Keratinocyte (primary cell): ENCODE results near the gene DENND1A. TPM values are rescaled to one million over a fixed set of nuclear protein-coding genes. Genes with fewer than 3 reads are reported as not detected.

Experiments
- DNase-seq: peaks from one replicate; pipeline ENCODE4 v3.0.0-alpha.2; 2011; ENCODE audit warnings: low read depth, missing footprints, low spot score
- FAIRE-seq: peaks from 2 replicates; lab custom pipeline; 2011; peaks lifted over from hg19 to GRCh38; lab: Jason Lieb, UNC
- H2AFZ ChIP-seq: 2 replicates; pipeline ENCODE4 v1.6.0; 2012; ENCODE audit warnings: low read length, control low read depth, inconsistent platforms; ENCODE audit not compliant: control insufficient read depth
- H3K27ac ChIP-seq: 2 replicates; pipeline ENCODE4 v1.5.1; 2011; ENCODE audit warnings: low read length; ENCODE audit not compliant: control insufficient read depth, insufficient read depth
- H3K27me3 ChIP-seq: 3 replicates; pipeline ENCODE4 v1.6.0; 2011; ENCODE audit warnings: low read length; ENCODE audit not compliant: control insufficient read depth, insufficient read depth; ENCODE audit errors: extremely low read depth
- H3K36me3 ChIP-seq, 2 experiments: 2 replicates in 1 of 2; 3 replicates in 1 of 2; pipeline ENCODE4 v1.5.1; 2011; ENCODE audit warnings: low read length in 2 of 2, mild to moderate bottlenecking in 1 of 2; ENCODE audit not compliant: control insufficient read depth in 2 of 2, insufficient read depth in 2 of 2; ENCODE audit errors: extremely low read depth in 1 of 2
- H3K4me1 ChIP-seq: 3 replicates; pipeline ENCODE4 v1.5.1; 2011; ENCODE audit warnings: low read length; ENCODE audit not compliant: control insufficient read depth, insufficient read depth; ENCODE audit errors: extremely low read depth
- H3K4me2 ChIP-seq: 3 replicates; pipeline ENCODE4 v1.6.0; 2011; ENCODE audit warnings: low read depth, low read length; ENCODE audit not compliant: control insufficient read depth, insufficient read depth; ENCODE audit errors: extremely low read depth
- H3K4me3 ChIP-seq, 3 experiments: fragments of 200-600 bp in 1 of 3; sonication (generic) in 1 of 3; 2 replicates in 2 of 3; 3 replicates in 1 of 3; pipeline ENCODE4 v1.5.1; 2011 to 2016; ENCODE audit warnings: low read length in 3 of 3, mild to moderate bottlenecking in 3 of 3, control low read depth in 2 of 3, inconsistent platforms in 1 of 3, low read depth in 1 of 3, mixed read lengths in 1 of 3, mixed run types in 1 of 3, moderate library complexity in 1 of 3; ENCODE audit not compliant: control insufficient read depth in 2 of 3, insufficient read depth in 2 of 3; ENCODE audit errors: extremely low read depth in 1 of 3
- H3K79me2 ChIP-seq: 2 replicates; pipeline ENCODE4 v1.6.0; 2012; ENCODE audit warnings: low read length; ENCODE audit not compliant: control insufficient read depth, insufficient read depth
- H3K9ac ChIP-seq: 3 replicates; pipeline ENCODE4 v1.6.0; 2011; ENCODE audit warnings: low read length; ENCODE audit not compliant: control insufficient read depth, insufficient read depth; ENCODE audit errors: extremely low read depth
- H3K9me1 ChIP-seq: 3 replicates; pipeline ENCODE4 v1.6.0; 2011; ENCODE audit warnings: low read length; ENCODE audit not compliant: control insufficient read depth, insufficient read depth; ENCODE audit errors: extremely low read depth
- H3K9me3 ChIP-seq: 2 replicates; pipeline ENCODE4 v1.5.1; 2012; ENCODE audit warnings: low read depth, low read length; ENCODE audit not compliant: control insufficient read depth
- H4K20me1 ChIP-seq: 3 replicates; pipeline ENCODE4 v1.6.0; 2011; ENCODE audit warnings: low read length; ENCODE audit not compliant: control insufficient read depth, insufficient read depth; ENCODE audit errors: extremely low read depth
- EZH2 ChIP-seq: IDR thresholded peaks from one replicate; pipeline ENCODE4 v1.6.1; 2012; ENCODE audit warnings: inconsistent platforms, mild to moderate bottlenecking, low read length, moderate library complexity
- dilution Hi-C: fragments of 300-500 bp; cut with MboI; formaldehyde crosslinking; loops from one replicate; pipeline ENCODE4 v1.7.0; 2020; ENCODE audit warnings: low sequenced_read_pairs; ENCODE audit not compliant: extremely low pct_ligation_motif_present
- polyA plus RNA-seq, 5 experiments: library from polyadenylated mRNA; depleted of rRNA in 3 of 5; stranded (reverse) in 3 of 5; stranded (forward) in 1 of 5; unstranded in 1 of 5; fragments of >200 nt; gene quantifications; 1 replicate in 1 of 5; 2 replicates in 3 of 5; 3 replicates in 1 of 5; pipeline versions ENCODE4 v1.2.1 to v1.2.3, GENCODE V29; 2011 to 2012; ENCODE audit warnings: missing spikeins in 2 of 5, low read depth in 1 of 5, low replicate concordance in 1 of 5
- TF ChIP-seq, protein P1 (sequence below), 3 experiments: IDR thresholded peaks in 1 of 3; conservative IDR thresholded peaks in 1 of 3; optimal IDR thresholded peaks in 1 of 3; 2 replicates in 2 of 3; 3 replicates in 1 of 3; pipeline versions ENCODE3 to v1.5.1; 2011; ENCODE audit warnings: low read length in 3 of 3, mild to moderate bottlenecking in 3 of 3, moderate library complexity in 2 of 3, control low read depth in 1 of 3, inconsistent platforms in 1 of 3; ENCODE audit not compliant: insufficient read depth in 2 of 3; ENCODE audit errors: extremely low read depth in 1 of 3

DENND1A gene
- polyA plus RNA-seq, 1 donor (not counting 4 experiments of a cell fraction or from before 2014, with no cell fraction given), result 13.0 TPM

GRCh38 chr9:123792501-123792900 is 137.4 kb downstream of the DENND1A start:
- Histone ChIP-seq H3K27ac (no peak overlapping the region), H3K9ac (no peak overlapping the region), H3K27me3 (no peaks in the 10 kb centered on the region), H4K20me1 (no peaks in the 10 kb centered on the region), H3K9me3 (no peaks in the 10 kb centered on the region), H3K4me1 (no peaks in the 10 kb centered on the region), H3K4me3 (no peak overlapping the region), H3K4me2 (no peak overlapping the region), H3K36me3 (no peaks in the 10 kb centered on the region), H3K79me2 (no peaks in the 10 kb centered on the region), H3K9me1 (no peaks in the 10 kb centered on the region), H2AFZ (no peak overlapping the region)
- no peak for FAIRE-seq
- no peak for DNase-seq
- dilution Hi-C loops, result no loop called here
- TF ChIP-seq EZH2, result no peak
- TF ChIP-seq, protein P1, sequence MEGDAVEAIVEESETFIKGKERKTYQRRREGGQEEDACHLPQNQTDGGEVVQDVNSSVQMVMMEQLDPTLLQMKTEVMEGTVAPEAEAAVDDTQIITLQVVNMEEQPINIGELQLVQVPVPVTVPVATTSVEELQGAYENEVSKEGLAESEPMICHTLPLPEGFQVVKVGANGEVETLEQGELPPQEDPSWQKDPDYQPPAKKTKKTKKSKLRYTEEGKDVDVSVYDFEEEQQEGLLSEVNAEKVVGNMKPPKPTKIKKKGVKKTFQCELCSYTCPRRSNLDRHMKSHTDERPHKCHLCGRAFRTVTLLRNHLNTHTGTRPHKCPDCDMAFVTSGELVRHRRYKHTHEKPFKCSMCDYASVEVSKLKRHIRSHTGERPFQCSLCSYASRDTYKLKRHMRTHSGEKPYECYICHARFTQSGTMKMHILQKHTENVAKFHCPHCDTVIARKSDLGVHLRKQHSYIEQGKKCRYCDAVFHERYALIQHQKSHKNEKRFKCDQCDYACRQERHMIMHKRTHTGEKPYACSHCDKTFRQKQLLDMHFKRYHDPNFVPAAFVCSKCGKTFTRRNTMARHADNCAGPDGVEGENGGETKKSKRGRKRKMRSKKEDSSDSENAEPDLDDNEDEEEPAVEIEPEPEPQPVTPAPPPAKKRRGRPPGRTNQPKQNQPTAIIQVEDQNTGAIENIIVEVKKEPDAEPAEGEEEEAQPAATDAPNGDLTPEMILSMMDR (optimal IDR thresholded peaks at IDR 0.05 in 1 of 3, IDR thresholded peaks at IDR 0.05 in 1 of 3, conservative IDR thresholded peaks at IDR 0.05 in 1 of 3; ENCODE audit: extremely low read depth in 1 of 3, insufficient read depth in 2 of 3, low read length in 3 of 3), result no peak

GRCh38 chr9:123789554-123790292 is 140.2 kb downstream of the DENND1A start:
- no peak overlapping the region for H3K9ac ChIP-seq
- FAIRE-seq (no peak), DNase-seq (no peak)
- no peaks in the 10 kb centered on the region for H3K79me2 ChIP-seq
- no peak overlapping the region for H3K4me2 ChIP-seq
- H3K27ac ChIP-seq, result no peak overlapping the region
- no peaks in the 10 kb centered on the region for H3K9me3 ChIP-seq
- H3K4me1 ChIP-seq, result no peaks in the 10 kb centered on the region
- no peaks in the 10 kb centered on the region for H3K36me3 ChIP-seq
- no peaks in the 10 kb centered on the region for H4K20me1 ChIP-seq
- no peaks in the 10 kb centered on the region for H3K9me1 ChIP-seq
- H2AFZ ChIP-seq, result no peak overlapping the region
- TF ChIP-seq, protein P1 (optimal IDR thresholded peaks at IDR 0.05 in 1 of 3, IDR thresholded peaks at IDR 0.05 in 1 of 3, conservative IDR thresholded peaks at IDR 0.05 in 1 of 3; ENCODE audit: extremely low read depth in 1 of 3, insufficient read depth in 2 of 3, low read length in 3 of 3), result no peak
- no peak for TF ChIP-seq EZH2
- no peak overlapping the region for H3K4me3 ChIP-seq
- no peaks in the 10 kb centered on the region for H3K27me3 ChIP-seq
- dilution Hi-C loops, result no loop called here
